ENCODE results near the gene MRPL14. TPM values are rescaled to one million over a fixed set of nuclear protein-coding genes. Genes with fewer than 3 reads are reported as not detected.

Gene MRPL14
- polyA plus RNA-seq, 1 donor (not counting 4 experiments of a cell fraction or from before 2014, with no cell fraction given), result 136 TPM

DNA sequence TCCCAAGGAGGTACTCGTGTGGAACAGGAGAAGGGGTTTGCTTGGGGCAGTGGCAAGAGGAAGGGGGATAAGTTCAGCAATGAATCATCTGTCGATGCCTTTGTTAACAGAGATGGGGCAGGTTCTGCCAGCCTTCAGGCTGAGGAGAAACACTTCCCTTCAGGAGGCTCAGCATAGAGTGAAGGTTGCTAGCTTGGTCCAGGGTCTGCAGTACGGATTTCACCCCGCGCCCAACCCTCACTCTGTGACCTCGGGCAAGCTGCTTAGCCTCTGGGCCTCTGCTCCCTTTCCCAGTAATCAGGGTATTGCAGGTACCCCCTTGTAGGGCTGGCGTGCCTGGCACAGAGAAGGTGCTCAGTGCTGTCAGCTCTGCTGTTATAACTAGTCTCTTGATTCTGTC is 38.9 kb upstream of the MRPL14 start:
- FAIRE-seq (no peak), DNase-seq (ENCODE audit: low read depth, low spot score) (no peak)
- Histone ChIP-seq H2AFZ (ENCODE audit: control insufficient read depth, low read length) (no peak overlapping the region), H3K79me2 (ENCODE audit: control insufficient read depth, insufficient read depth, low read length) (no peaks in the 10 kb centered on the region), H3K4me1 (ENCODE audit: control insufficient read depth, extremely low read depth, insufficient read depth, low read length) (peaks cover 21% of the 10 kb centered on the region), H3K9me1 (ENCODE audit: control insufficient read depth, extremely low read depth, insufficient read depth, low read length) (peaks cover 2% of the 10 kb centered on the region), H3K36me3 (ENCODE audit: control insufficient read depth in 2 of 2, extremely low read depth in 1 of 2, insufficient read depth in 2 of 2, low read length in 2 of 2) (no peaks in the 10 kb centered on the region), H3K27me3 (ENCODE audit: control insufficient read depth, extremely low read depth, insufficient read depth, low read length) (peaks cover 10% of the 10 kb centered on the region), H3K9ac (ENCODE audit: control insufficient read depth, extremely low read depth, insufficient read depth, low read length) (no peak overlapping the region), H3K9me3 (ENCODE audit: control insufficient read depth, low read depth, low read length) (no peaks in the 10 kb centered on the region), H4K20me1 (ENCODE audit: control insufficient read depth, extremely low read depth, insufficient read depth, low read length) (no peaks in the 10 kb centered on the region), H3K4me3 (ENCODE audit: control insufficient read depth in 2 of 3, extremely low read depth in 1 of 3, insufficient read depth in 2 of 3, low read depth in 1 of 3, low read length in 3 of 3) (no peak overlapping the region), H3K4me2 (ENCODE audit: control insufficient read depth, extremely low read depth, insufficient read depth, low read depth, low read length) (no peak overlapping the region), H3K27ac (ENCODE audit: control insufficient read depth, insufficient read depth, low read length) (no peak overlapping the region)
- dilution Hi-C loops (cut with MboI; ENCODE audit: extremely low pct_ligation_motif_present, low sequenced_read_pairs), result no loop called here
- TF ChIP-seq, protein P1, sequence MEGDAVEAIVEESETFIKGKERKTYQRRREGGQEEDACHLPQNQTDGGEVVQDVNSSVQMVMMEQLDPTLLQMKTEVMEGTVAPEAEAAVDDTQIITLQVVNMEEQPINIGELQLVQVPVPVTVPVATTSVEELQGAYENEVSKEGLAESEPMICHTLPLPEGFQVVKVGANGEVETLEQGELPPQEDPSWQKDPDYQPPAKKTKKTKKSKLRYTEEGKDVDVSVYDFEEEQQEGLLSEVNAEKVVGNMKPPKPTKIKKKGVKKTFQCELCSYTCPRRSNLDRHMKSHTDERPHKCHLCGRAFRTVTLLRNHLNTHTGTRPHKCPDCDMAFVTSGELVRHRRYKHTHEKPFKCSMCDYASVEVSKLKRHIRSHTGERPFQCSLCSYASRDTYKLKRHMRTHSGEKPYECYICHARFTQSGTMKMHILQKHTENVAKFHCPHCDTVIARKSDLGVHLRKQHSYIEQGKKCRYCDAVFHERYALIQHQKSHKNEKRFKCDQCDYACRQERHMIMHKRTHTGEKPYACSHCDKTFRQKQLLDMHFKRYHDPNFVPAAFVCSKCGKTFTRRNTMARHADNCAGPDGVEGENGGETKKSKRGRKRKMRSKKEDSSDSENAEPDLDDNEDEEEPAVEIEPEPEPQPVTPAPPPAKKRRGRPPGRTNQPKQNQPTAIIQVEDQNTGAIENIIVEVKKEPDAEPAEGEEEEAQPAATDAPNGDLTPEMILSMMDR (optimal IDR thresholded peaks at IDR 0.05 in 1 of 3, IDR thresholded peaks at IDR 0.05 in 1 of 3, conservative IDR thresholded peaks at IDR 0.05 in 1 of 3; ENCODE audit: extremely low read depth in 1 of 3, insufficient read depth in 2 of 3, low read length in 3 of 3), result no peak
- TF ChIP-seq EZH2 (IDR thresholded peaks at IDR 0.05; ENCODE audit: low read length), result no peak

DNA sequence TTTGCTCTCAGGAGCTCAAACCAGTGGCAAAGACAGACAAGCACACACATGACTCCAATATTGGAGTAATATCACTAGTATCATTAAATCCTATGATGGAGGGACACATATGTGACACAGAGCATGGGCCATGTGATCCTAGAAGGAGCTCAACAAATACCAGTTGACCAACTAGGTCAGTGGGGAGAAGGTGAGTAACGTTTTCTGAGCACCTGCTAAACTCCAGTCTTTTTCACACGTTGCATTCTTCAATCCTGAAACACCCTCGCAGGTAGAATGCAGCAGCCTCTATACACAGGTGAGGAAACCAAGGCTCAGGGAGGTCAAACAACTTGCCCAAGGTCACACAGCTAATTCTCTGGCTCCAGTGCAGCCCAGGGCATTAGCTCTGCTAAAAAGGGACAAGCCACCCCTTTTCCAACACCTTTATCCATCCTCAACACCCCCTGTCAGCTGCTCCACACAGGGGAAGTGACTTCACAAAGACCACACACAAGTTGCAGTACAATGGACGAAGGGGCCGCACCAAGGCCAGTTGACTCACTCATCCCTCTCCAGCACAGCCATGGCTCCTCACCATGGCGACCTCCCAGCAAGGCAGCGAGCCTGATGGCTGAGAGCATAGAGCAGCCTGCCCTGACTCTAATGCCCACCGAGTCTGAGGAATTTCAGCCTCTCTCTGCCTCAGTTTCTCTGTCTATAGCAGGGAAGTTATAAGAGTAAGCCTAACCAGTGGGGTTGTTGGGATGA is 35.8 kb upstream of the MRPL14 start:
- H3K4me1 ChIP-seq (ENCODE audit: control insufficient read depth, extremely low read depth, insufficient read depth, low read length), result peaks cover 12% of the 10 kb centered on the region
- H3K9ac ChIP-seq (ENCODE audit: control insufficient read depth, extremely low read depth, insufficient read depth, low read length), result no peak overlapping the region
- peaks cover 10% of the 10 kb centered on the region for H3K27me3 ChIP-seq (ENCODE audit: control insufficient read depth, extremely low read depth, insufficient read depth, low read length)
- dilution Hi-C loops (cut with MboI; ENCODE audit: extremely low pct_ligation_motif_present, low sequenced_read_pairs), result no loop called here
- H3K79me2 ChIP-seq (ENCODE audit: control insufficient read depth, insufficient read depth, low read length), result no peaks in the 10 kb centered on the region
- no peak overlapping the region for H3K27ac ChIP-seq (ENCODE audit: control insufficient read depth, insufficient read depth, low read length)
- H3K4me3 ChIP-seq (ENCODE audit: control insufficient read depth in 2 of 3, extremely low read depth in 1 of 3, insufficient read depth in 2 of 3, low read depth in 1 of 3, low read length in 3 of 3), result no peak overlapping the region
- no peaks in the 10 kb centered on the region for H3K36me3 ChIP-seq (ENCODE audit: control insufficient read depth in 2 of 2, extremely low read depth in 1 of 2, insufficient read depth in 2 of 2, low read length in 2 of 2)
- TF ChIP-seq, protein P1 (optimal IDR thresholded peaks at IDR 0.05 in 1 of 3, IDR thresholded peaks at IDR 0.05 in 1 of 3, conservative IDR thresholded peaks at IDR 0.05 in 1 of 3; ENCODE audit: extremely low read depth in 1 of 3, insufficient read depth in 2 of 3, low read length in 3 of 3), result no peak
- TF ChIP-seq EZH2 (IDR thresholded peaks at IDR 0.05; ENCODE audit: low read length), result no peak
- no peaks in the 10 kb centered on the region for H4K20me1 ChIP-seq (ENCODE audit: control insufficient read depth, extremely low read depth, insufficient read depth, low read length)
- DNase-seq (ENCODE audit: low read depth, low spot score) (no peak), FAIRE-seq (no peak)
- H2AFZ ChIP-seq (ENCODE audit: control insufficient read depth, low read length), result no peak overlapping the region
- no peaks in the 10 kb centered on the region for H3K9me3 ChIP-seq (ENCODE audit: control insufficient read depth, low read depth, low read length)
- H3K4me2 ChIP-seq (ENCODE audit: control insufficient read depth, extremely low read depth, insufficient read depth, low read depth, low read length), result no peak overlapping the region
- H3K9me1 ChIP-seq (ENCODE audit: control insufficient read depth, extremely low read depth, insufficient read depth, low read length), result peaks cover 2% of the 10 kb centered on the region
